Hematopoietic multipotent progenitor cell treated with erythropoietin and hydrocortisone succinate and interleukin-3 and kit ligand, for 6 days (in vitro differentiated cells): ENCODE measurements around the gene SYT17.
A peak's percentile ranks its signal among the peaks of the same experiment; 100 is the strongest.

Source experiments
- DNase-seq: peaks from one replicate; pipeline ENCODE4 v3.0.0-alpha.2; 2015

The SYT17 gene

DNA sequence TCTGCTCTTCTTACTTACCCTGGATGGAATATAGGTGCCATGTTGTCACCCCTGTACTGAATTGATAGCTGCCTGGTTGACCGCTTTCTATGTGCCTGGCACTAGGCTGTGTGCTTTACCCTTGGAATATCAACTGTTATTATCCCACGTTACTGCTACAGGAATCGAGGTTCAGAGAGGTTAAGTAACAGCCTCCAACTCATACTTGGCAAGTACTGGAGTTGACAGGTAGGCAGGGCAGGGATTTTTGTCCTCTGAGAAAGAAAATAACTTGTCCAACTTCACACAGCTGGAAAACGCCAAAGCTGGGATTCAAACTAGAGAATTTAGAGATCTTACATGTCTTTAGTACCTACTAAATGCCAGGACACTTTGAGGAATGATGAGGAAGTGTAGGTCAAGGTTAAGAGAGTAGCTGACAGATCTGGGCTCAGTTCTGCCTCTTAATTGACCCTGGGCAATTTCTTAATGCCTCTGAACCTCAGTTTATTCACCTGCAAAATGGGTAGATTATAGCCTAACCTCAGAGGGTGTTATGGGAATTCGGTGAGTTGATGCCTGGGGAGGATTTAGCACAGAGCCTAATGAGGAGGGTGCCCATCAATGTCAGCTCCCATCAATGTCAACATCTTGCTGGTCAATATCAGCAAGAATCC, 28.5 kb upstream of the SYT17 start:
- DNase-seq: no peak

DNA sequence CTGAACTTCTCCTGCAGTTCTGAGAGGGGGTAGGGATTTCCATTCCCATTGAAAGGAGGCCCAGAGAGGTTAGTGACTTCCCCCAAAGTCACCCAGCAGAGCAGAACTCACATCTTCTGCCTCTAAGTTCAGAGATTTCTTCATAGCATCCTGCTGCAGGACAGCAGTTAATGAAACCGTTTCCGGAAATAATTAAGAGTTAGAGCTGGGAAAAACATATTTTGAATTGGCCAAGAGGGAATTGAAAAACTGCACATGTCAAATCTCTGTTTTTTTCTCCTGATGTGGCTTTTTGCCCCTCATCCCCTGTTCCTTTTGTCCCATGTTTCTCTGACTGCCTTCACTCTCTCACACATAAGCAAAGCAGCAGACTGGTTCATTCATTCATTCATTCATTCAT, 27.6 kb upstream of the SYT17 start:
- no peak for DNase-seq

DNA sequence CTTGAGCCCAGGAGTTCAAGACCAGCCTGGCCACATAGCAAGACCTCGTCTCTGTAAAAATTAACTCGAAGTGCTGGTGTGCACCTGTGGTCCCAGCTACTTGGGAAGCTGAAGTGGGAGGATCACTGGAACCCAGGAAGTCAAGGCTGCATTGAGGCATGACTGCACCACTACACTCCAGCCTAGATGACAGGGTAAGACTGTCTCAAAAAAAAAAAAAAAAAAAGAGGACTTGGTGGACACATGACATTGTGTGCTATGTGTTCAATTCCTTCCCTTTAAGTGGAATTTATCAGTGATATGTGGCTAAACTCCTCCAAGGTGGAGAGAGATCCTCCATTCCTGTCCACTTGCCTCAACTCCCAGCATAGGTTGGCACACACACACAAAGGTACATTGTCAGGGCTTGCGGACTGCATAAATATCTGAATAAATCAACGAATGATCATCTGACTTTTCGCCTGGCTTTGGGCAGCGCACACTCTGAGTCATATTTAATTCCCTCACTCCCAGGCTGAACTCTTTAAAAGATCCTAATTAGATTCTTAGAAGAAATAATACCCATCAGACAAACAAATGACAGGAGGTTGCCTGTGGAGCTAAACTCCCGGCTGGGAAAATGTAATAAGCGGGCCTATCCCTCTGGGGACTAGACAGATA, 25.0 kb upstream of the SYT17 start:
- DNase-seq: no peak

DNA sequence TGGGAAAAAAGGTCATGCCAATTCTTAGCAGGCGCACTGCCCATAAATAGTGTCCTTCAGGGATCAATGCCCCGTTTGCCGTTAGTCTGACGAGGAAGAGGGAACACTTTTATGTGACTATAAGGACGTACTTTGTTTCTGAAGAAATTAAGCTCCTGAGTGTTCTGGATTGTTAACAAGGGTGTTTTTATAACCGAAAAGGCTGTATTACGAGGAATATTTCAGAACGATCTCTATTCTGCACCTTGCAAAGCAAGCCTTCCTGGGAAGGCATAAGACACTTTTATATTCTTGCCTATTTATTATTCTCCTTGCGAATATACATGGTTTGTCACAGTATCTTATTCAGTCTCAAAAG, 24.5 kb upstream of the SYT17 start:
- no peak for DNase-seq

DNA sequence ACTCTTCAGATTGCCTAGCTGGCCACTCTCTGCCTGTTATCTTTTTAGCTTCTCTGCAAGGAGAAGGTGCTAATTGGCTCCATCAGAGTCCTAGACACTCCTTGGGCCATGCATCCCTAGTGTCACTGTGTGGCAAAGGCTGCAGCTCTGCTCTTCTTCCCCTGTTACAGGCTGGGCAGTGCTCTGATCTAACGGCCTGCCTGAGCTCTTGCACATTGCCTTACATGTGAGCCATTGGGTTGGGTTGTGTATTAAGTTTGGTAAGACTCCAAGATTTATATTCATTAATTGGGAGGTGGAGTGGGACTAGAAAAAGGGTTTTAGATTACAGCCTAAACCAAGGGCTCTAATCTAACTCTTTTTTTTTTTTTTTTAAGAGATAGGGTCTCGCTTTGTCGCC, 23.0 kb upstream of the SYT17 start:
- DNase-seq: no peak

DNA sequence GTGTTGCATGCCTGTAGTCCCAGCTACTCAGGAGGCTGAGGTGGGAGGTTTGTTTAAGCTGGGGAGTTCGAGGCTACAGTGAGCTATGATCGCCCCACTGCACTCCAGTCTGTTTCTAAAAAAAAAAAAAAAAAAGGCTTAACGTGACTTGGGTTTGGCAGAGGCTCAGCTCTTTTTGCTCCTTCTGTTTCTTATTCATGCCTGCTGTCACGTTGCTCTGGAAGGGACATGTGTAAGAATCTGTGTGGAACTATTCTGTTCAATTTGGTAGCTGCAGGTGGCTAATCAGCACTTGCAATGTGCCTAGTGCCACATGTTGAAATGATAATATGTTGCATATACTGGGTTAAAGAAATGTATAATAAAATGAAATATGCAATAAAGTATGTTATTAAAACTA, 20.9 kb upstream of the SYT17 start:
- no peak for DNase-seq

DNA sequence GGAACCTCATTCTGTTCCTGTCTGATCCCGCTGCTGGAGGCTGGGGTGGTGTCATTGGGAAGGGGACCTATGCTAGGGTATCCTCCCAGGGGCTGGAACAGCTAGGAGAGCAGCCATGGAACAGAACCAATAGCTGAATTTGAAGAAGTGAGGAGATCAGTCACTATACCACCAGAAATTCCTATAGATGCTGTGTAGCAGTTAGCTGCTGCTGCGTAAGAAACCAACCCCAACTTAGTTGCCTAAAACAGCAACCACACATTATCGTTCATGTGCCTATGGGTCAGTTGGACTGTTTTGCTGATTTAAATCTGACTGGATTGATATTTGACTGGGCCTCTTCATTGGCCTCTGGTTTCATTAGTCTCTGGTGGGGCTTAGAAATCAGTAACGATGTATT, 20.4 kb upstream of the SYT17 start:
- no peak for DNase-seq

DNA sequence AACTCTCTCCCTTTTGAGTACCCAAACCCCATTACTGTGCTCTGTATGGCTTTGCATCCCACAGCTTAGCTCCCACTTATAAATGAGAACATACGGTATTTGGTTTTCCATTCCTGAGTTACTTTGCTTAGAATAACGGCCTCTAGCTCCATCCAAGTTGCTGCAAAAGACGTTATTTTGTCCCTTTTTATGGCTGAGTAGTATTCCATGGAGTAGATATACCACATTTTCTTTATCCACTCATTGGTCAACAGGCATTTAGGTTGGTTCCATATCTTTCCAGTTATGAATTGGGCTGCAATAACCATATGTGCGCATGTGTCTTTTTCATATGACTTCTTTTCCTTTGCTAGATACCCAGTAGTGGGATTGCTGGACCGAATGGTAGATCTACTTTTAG, 19.9 kb upstream of the SYT17 start:
- no peak for DNase-seq

DNA sequence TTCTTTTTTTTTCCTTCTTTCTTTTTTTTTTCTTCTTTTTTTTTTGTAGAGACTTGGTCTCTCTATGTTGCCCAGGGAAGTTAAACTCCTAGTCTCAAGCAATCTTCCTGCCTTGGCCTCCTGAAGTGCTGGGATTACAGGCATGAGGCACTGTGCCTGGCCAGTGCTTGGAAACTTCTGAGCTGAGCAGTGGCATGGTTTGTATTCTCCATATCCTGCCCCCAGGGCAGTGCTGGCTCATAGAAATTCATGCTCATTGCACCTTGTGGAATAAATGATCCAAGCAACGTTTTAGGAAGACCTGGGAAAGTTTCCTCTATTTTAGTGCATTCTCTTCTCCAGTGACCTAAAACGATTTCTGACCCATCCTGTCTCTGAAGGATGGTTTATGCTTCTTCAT, 16.7 kb upstream of the SYT17 start:
- no peak for DNase-seq

DNA sequence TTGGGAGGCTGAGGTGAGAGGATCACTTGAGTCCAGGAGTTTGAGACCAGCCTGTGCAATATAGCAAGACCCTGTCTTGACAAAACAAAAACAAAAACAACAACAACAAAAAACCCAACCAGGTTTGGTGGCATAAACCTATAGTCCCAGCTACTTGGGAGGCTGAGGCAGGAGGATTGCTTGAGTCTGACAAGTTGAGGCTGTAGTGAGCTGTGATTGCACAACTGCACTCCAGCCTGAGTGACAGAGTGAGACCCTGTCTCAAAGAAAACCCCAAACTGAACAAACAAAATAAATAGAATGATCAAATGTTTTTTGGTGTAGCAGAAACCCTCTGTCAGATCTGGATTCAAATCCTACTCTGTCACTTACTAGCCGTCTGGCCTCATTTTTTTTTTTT, 16.0 kb upstream of the SYT17 start:
- no peak for DNase-seq

DNA sequence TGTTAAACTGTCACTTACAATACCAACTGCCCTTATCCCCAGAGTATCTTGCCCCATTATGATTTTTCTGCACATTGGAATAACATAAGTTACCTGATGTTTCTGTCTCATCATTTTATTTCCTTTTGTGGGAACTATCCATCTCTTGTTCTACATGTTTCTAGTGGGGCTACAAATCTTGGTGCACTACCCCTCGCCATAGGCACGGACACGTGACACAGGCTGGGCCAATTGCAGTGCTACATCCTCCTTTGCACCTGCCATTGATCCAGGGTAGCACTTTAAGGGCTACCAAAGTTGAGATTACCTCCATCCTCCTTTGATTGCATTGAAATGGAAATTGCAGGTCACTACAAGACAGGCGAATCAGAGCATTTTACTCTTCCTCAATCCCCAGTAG, 14.2 kb upstream of the SYT17 start:
- no peak for DNase-seq

DNA sequence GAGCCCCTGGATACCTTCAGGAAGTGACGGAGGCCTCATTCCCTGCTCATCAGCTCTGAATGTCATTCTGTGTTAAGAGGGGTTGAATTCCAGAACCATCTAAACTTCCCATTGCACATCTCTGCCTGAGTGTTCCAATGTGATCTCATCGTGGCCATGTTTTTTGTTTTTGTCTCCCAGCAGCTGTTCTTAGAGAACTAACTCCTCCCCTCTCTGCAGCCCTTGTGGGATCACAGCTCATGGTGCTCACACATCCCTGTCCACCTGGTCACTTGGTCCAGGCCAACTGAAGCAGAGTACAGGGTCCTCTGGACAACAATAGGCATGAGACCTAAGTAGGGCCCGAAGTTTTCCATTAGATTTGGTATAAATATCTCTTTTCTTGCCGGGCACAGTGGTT, 6.0 kb upstream of the SYT17 start:
- no peak for DNase-seq

DNA sequence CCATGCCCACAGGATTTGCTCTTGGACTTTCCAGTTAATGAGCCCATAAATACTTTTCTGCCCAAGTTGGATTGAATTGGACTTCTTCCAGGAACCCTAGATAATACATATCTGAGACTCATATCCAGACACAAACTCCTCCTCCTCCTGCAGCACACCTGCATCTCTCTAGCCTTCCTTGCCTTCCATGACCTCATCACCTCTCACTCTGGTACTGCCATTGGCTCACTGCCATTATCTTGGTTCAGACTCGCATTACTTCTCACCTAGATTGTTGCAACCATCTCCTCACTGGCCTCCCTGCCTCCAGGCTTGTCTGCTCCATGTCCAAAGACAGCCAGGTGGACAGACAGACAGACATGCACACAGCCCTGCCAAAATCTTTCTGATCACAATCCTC, 4.8 kb upstream of the SYT17 start:
- no peak for DNase-seq

DNA sequence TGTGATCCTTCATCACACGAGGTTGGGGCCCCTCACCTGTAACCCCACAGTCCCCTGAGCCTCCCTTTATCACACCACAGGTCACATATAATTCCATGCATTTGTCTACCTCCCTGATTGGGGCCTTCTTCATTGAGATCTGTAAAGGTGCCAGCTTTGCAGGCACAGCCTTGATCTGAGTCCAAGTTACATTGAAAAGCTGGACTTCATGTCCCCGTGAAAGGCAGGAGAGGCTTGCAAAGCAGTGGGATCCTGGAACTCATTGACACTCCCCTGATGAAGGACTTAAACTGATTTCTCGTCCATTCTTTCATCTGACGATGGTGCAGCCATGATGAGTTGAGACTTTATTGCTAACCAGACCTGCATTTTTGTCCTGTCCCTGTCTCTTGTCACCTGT, 3.8 kb upstream of the SYT17 start:
- no peak for DNase-seq

DNA sequence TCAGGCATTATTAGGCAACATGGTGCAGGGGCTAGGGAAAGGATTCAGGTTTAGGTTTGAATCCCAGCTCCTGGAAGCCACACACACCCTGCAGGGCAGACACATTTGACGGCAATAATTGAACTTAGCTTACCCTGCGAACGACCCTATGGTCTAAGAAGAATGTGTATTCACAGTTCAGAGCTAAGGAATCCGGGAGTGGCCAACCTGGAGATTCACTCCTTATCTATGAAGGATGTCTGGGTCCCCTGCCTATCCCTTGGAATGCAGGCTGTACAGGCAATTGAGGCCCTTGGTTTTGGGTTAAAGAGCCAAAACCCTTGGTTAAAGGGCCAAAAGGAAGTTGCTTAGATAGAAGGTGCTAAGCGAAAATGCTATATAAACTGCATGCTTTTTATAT, 2.9 kb upstream of the SYT17 start:
- no peak for DNase-seq

DNA sequence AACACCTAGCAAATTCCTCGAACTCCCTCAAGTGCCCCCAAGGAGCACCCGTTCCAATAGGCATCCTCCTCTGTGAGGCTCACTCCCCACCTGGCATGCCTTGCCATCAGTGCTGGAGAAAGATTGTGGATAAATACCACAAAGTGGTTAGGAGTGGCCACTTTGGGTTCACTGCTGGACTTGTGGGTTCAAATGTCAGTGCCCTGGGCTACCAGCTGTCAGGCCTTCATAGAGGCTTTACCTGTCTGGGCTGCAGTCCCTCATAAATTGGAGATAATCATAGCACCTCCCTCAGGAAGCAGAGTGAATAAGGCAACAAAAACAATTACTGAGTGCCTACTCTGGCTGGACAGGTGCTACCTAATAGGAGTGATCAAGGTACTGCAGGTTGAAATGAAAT, 1.5 kb upstream of the SYT17 start:
- DNase-seq: no peak

DNA sequence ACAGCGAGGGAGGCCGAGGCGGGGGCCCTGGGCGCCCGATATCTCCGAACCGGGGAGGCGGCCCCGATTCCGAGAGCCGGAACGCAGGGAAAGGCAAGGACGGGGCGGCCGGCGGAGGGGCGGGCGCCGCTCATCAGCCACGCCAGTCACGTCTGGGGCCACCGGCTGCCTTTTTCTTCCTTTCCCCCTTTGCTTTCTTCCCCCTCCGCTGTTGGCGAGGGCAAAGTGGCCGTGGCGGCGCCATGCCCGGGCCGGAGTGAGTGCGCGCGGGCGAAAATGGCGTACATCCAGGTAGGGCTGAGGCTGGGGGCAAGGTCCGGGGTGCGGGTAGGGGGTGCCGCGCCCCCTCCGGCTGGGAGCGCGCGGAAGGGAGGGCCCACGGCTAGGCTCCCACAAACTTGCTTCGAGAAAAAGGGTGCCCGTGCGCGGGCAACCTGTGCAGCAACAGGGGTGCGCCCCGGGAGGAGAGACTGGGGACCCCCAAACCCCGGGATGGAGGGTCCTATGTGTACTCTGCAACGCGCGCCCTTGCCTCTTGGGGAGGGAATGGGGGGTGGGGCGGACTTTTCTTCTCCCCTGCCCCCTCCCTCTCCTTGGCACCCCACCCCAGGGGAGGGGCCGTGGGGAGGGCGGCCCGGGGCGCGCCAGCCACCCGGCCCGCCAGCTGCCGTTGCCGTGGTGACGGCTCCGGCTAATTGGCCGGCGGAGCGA, 486 bp downstream of the SYT17 start:
- DNase-seq: peak; percentile 11

DNA sequence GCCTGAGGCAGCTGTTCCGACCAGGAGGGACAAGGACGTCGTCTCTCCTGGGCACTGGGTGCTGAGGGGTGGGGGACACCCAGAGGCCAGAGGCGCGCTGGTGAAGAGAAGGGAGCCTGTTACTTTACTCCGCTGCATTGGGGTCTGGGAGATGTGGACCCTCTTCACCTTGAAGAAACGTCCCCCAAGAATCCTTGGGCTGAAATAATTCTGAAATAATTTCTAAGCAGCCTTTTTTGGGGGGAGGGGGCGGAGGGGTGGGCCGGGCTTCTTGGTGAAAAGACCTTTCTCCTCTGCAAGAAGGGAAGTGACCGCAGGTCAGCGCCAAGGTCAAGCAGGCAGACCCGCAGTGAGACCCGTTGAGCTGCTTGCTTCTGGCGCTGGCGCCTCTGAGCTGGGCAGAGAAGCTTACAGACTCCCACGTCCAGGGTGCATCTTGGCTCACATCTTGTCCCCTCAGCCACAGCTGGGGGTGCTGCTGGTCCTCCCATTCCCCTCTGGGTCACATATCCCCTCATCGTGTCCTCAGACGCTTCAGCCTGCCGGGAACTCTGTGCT, 1.1 kb downstream of the SYT17 start:
- no peak for DNase-seq

DNA sequence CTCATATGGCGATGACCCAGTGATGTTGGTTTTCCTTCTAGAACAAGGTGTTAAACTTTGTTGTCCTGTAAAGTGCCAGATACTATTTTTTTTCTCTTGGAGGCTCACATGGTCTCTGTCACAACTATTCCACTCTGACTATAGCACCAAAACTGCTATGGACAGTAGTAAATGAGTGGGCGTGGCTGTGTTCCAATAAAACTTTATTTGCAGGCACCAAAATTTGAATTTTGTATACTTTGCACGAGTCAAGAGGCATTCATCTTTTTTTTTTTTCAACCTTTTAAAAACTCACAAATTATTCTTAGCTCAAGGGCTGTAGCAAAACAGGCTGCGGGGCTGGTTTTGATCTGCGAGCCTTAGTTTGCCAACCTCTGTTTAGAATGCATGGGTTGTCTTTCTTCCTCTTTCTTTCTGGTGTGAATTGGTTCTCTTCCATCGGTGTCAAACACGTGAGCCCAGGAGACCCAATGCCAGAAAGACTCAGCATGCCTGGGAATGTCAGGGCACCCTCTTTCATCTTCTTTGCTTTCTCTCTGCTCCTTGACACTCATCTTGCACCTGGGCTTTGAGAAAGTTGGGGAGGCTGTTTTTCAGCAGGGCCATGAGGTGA, 2.1 kb downstream of the SYT17 start:
- DNase-seq: no peak

DNA sequence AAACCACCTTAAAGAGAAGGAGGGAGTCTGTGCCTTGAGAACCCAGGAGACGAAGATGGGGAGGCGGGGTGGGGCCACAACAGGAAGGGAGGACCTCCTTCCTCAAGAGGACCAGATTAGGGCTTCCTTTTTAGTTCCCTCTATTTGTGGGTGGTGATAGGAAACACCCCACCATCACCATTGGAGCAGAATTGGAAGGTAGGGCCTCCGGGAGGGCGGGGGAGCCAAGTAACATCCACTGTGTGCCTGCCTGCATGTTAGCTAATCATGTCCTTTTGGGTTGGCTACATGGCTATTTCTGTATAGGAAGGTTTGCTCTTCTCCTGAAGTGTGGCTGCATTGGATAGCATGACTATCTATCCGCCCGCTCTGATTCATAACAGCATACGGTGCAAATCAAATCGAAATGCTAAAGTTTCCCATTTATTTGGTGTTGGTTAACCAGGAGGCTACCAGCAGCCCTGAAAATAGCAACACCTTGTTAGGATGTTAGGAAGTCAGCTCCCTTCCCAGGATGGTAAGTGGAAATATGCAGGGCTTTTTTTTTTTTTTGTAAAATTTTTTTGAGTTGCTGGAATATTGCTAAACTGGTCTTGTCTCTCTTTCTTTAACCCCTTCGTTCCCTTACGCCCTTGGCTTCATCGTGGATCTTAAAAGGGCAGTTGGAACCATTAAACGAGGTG, 4.2 kb downstream of the SYT17 start:
- no peak for DNase-seq

DNA sequence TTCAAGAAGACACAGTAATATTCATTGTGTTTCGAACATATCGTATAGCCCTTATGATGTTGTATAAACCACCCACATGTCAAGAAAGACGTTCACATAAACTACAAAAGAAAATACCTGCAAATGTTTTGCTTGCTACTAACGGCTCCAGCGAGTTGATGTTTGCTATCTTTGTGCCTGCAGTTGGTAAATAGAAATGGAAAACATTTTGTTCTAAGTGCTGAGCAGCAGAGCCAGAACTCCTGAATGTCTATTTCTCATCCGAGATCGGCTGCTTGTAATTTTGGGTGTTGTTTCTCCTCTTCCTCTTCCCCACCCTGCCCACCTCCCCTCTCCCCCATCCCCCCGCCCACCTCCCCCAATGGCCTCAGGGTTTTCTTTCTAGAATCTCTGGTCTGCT, 5.0 kb downstream of the SYT17 start:
- no peak for DNase-seq

DNA sequence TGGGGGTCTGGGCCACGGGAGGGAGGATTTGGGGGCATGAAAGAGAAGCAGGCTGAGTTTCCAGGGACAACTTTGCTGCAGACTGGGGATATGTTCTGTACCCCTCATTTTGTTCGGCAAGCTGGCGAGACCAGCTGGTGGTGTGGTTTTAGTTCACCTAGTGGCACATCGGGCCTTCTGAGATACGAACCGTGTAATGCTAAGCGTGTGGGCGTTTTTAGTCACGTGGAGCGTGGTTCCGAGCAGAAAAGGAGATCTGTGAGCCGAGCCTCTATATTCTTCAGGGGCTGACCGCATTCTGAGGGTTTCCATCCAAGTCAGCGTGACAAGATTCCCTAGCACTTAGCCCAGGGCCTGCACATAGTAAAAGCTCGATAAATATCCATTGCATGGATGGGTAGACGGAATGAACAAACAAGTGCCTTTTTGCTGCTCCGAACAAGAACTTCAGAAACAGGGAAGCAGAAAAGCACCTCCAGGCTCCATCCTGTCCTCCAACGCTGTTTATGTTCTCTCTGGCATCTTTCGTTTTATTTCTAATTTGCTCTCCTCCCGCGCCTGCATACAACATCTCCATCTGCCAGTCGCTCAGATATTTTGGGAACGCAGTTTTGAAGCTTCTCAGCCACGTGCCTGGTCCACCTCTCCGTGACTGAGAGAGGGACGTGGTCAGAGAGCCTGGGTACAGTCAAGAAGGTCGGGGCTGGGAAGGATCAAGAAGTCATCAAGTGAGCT, 5.8 kb downstream of the SYT17 start:
- no peak for DNase-seq

DNA sequence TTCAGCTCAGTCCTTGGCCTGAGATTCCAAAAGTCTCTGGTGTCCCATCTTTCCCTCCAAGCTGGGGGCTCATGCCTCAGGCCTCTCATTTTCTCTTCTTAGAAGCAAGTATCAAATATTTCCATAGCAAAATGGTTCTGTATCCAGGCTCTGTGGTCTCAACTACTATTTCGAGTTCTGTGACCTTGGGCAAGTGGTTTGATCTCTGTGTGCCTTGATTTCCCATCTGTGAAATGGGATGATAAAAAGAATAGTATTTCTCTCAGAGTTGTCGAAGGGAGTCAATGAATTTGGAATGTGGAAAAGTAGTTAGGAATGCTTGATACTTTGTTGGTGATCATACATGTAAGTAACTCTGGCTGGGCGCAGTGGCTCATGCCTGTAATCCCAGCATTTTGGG, 6.4 kb downstream of the SYT17 start:
- DNase-seq: no peak
